ENCODE measurements around the gene TM9SF1.

DNA sequence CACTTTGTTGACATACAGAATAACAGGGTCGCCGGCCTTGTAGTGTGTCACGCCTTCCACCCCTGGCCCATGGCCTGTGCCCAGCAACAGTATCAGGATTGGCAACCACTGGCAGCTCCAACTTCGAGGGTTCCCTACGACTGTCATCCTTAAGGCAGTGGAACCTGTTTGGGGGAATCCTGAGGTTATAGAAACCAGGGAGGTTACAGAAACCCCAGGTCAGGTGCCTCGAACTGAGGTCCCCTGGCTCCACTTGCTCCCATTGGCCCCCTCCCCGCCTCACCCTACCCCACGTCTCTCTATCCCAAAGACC, 412 bp downstream of the TM9SF1 start:
- no peak for TF ChIP-seq CTCF (IDR thresholded peaks at IDR 0.05)
- no peak for TF ChIP-seq EZH2phosphoT487 (IDR thresholded peaks at IDR 0.05)
- TF ChIP-seq EZH2 (IDR thresholded peaks at IDR 0.05): no peak
